OCI-LY7 (cell line): ENCODE measurements around the gene PIGS. TPM values are rescaled to one million over a fixed set of nuclear protein-coding genes. Genes with fewer than 3 reads are reported as not detected.

ENCODE experiments used
- BruUV-seq: library from RNA; stranded (reverse); fragments of 400-500 nt; replicated peaks from 2 replicates; lab custom pipeline; 2021; lab: Mats Ljungman, UMichigan
- CTCF ChIA-PET: fragments of 300-600 bp; sonication (Branson Sonifier 250); formaldehyde crosslinking; loops from one replicate; lab custom pipeline; 2022; ENCODE audit warnings: antibody characterized with exemption; ENCODE audit not compliant: unreplicated experiment; lab: Charles Lee
- POLR2A ChIA-PET: fragments of 300-600 bp; sonication (Branson Sonifier 250); formaldehyde crosslinking; loops from one replicate; lab custom pipeline; 2022; ENCODE audit warnings: antibody characterized with exemption; lab: Charles Lee
- DNase-seq: peaks from one replicate; pipeline ENCODE4 v3.0.0-alpha.2; 2015; ENCODE audit warnings: low spot score
- H2AFZ ChIP-seq: fragments of 200-600 bp; sonication (generic), shearing (Covaris generic); 2 replicates; pipeline ENCODE4 v1.6.1; 2014; ENCODE audit warnings: mild to moderate bottlenecking, antibody characterized with exemption, low read length, moderate library complexity
- H3K27ac ChIP-seq: fragments of 200-600 bp; sonication (generic); 2 replicates; pipeline ENCODE4 v1.5.1; 2014; ENCODE audit warnings: mixed run types, low read depth, mild to moderate bottlenecking, moderate library complexity, low read length, inconsistent platforms; ENCODE audit not compliant: poor library complexity, severe bottlenecking
- H3K36me3 ChIP-seq: fragments of 200-600 bp; sonication (generic); 2 replicates; pipeline ENCODE4 v1.6.1; 2014; ENCODE audit warnings: mild to moderate bottlenecking, antibody characterized with exemption, low read length, moderate library complexity, mixed read lengths; ENCODE audit not compliant: insufficient read depth
- H3K4me1 ChIP-seq: fragments of 200-600 bp; sonication (generic); 2 replicates; pipeline ENCODE4 v1.5.1; 2014; ENCODE audit warnings: mild to moderate bottlenecking, low read length; ENCODE audit not compliant: insufficient read depth, poor library complexity, severe bottlenecking
- H3K4me2 ChIP-seq: fragments of 200-600 bp; sonication (generic); 2 replicates; pipeline ENCODE4 v1.6.1; 2014; ENCODE audit warnings: mild to moderate bottlenecking, low read length
- H3K4me3 ChIP-seq: fragments of 200-600 bp; sonication (generic); 2 replicates; pipeline ENCODE4 v1.5.1; 2014; ENCODE audit warnings: mild to moderate bottlenecking, low read depth, low read length; ENCODE audit not compliant: poor library complexity, severe bottlenecking
- H3K79me2 ChIP-seq: fragments of 200-600 bp; sonication (generic); 2 replicates; pipeline ENCODE4 v1.6.1; 2016; ENCODE audit warnings: low read depth, mild to moderate bottlenecking, low read length, moderate library complexity, mixed read lengths; ENCODE audit not compliant: insufficient read depth
- H3K9me2 ChIP-seq: fragments of 200-600 bp; sonication (generic); 2 replicates; pipeline ENCODE4 v1.6.1; 2016; ENCODE audit warnings: mild to moderate bottlenecking, low read length, mixed read lengths; ENCODE audit not compliant: insufficient read depth
- H3K9me3 ChIP-seq: fragments of 200-600 bp; sonication (generic); 2 replicates; pipeline ENCODE4 v1.6.1; 2014; ENCODE audit warnings: mild to moderate bottlenecking, mixed run types, low read length, mixed read lengths
- H4K20me1 ChIP-seq: fragments of 200-600 bp; sonication (generic); 2 replicates; pipeline ENCODE4 v1.6.1; 2014; ENCODE audit warnings: mild to moderate bottlenecking, antibody characterized with exemption, low read length, moderate library complexity, mixed read lengths; ENCODE audit not compliant: insufficient read depth
- CTCF ChIP-seq: fragments of 200-600 bp; sonication (generic); conservative IDR thresholded peaks from 2 replicates; pipeline ENCODE4 v1.5.1; 2014; ENCODE audit warnings: mild to moderate bottlenecking, antibody characterized with exemption, low read length, moderate library complexity, mixed read lengths
- EZH2phosphoT487 ChIP-seq: fragments of 200-600 bp; sonication (generic); IDR thresholded peaks from 2 replicates; pipeline ENCODE4 v1.6.1; 2018; ENCODE audit warnings: low read depth, borderline replicate concordance, mild to moderate bottlenecking, mixed run types, antibody characterized with exemption, low read length, moderate library complexity, mixed read lengths
- intact Hi-C: fragments of 100-400 bp; cut with micrococcal nuclease; formaldehyde crosslinking; loops from one replicate; pipeline ENCODE4 v1.10.0; 2022; ENCODE audit not compliant: unreplicated experiment
- total RNA-seq, 2 experiments: library from RNA; depleted of rRNA in 1 of 2; stranded (reverse); fragments of >200 nt in 1 of 2; shearing (Covaris generic) in 1 of 2; gene quantifications; 2 replicates each; pipeline ENCODE4 v1.2.3, GENCODE V29; 2014 to 2022

Gene PIGS
- total RNA-seq, 2 experiments from 2014 or later, result 13.9 to 34.0 TPM

- H3K9me3 ChIP-seq, result no peaks in the 10 kb centered on the region
- no TSS peak for BruUV-seq
- H3K27ac ChIP-seq, result no peak overlapping the region
- no peaks in the 10 kb centered on the region for H3K9me2 ChIP-seq
- no peak for DNase-seq
- H3K36me3 ChIP-seq, result no peaks in the 10 kb centered on the region
- TF ChIP-seq CTCF, result no peak
- no peak for TF ChIP-seq EZH2phosphoT487
- no peaks in the 10 kb centered on the region for H3K4me1 ChIP-seq
- no peaks in the 10 kb centered on the region for H4K20me1 ChIP-seq
- no peak overlapping the region for H3K4me3 ChIP-seq
- no peaks in the 10 kb centered on the region for H3K79me2 ChIP-seq
- CTCF ChIA-PET, result no interaction called here
- intact Hi-C loops, result no loop called here
- H2AFZ ChIP-seq, result no peak overlapping the region
- POLR2A ChIA-PET, result no interaction called here
- no peak overlapping the region for H3K4me2 ChIP-seq
These were observed 42.3 kb downstream of the PIGS start for GRCh38 chr17:28529013-28529400.

- no peak for DNase-seq
- ChIA-PET POLR2A (no interaction called here), CTCF (no interaction called here)
- TF ChIP-seq EZH2phosphoT487 (no peak), CTCF (no peak)
- Histone ChIP-seq H4K20me1 (no peaks in the 10 kb centered on the region), H3K9me3 (no peaks in the 10 kb centered on the region), H3K79me2 (no peaks in the 10 kb centered on the region), H3K9me2 (no peaks in the 10 kb centered on the region), H3K4me3 (no peak overlapping the region), H3K4me2 (no peak overlapping the region), H3K36me3 (no peaks in the 10 kb centered on the region), H3K27ac (no peak overlapping the region), H3K4me1 (no peaks in the 10 kb centered on the region), H2AFZ (no peak overlapping the region)
- intact Hi-C loops, result no loop called here
- no TSS peak for BruUV-seq
These were observed 42.9 kb downstream of the PIGS start for GRCh38 chr17:28528327-28529012.

GRCh38 chr17:28527859-28528258 is 43.5 kb downstream of the PIGS start:
- Histone ChIP-seq H3K9me2 (no peaks in the 10 kb centered on the region), H3K36me3 (no peaks in the 10 kb centered on the region), H3K79me2 (no peaks in the 10 kb centered on the region), H3K27ac (no peak overlapping the region), H4K20me1 (no peaks in the 10 kb centered on the region), H2AFZ (no peak overlapping the region), H3K4me2 (no peak overlapping the region), H3K4me3 (no peak overlapping the region), H3K4me1 (no peaks in the 10 kb centered on the region), H3K9me3 (no peaks in the 10 kb centered on the region)
- ChIA-PET POLR2A (no interaction called here), CTCF (no interaction called here)
- no peak for TF ChIP-seq CTCF
- TF ChIP-seq EZH2phosphoT487, result no peak
- BruUV-seq, result no TSS peak
- intact Hi-C loops, result no loop called here
- no peak for DNase-seq
